Fibroblast of skin of back (primary cell): ENCODE results near the gene RAB6A. TPM values are rescaled to one million over a fixed set of nuclear protein-coding genes. Genes with fewer than 3 reads are reported as not detected.
"Not testable (repeated sequence)": the region's sequence is repeated elsewhere in the genome, so short reads cannot be mapped to it uniquely, and the experiment has no call there.

Experiments used
- DNase-seq: peaks from one replicate; pipeline ENCODE4 v3.0.0-alpha.2; 2013
- polyA plus RNA-seq, 2 experiments: library from polyadenylated mRNA; unstranded; fragments of 120-200 nt; gene quantifications; one replicate each; pipeline ENCODE4 v1.2.1, GENCODE V29; 2013; ENCODE audit not compliant: insufficient read length in 2 of 2

RAB6A gene
- polyA plus RNA-seq (2013, experiment 1 of 2; ENCODE audit: insufficient read length), result 134 TPM
- 140 TPM for polyA plus RNA-seq (2013, experiment 2 of 2; ENCODE audit: insufficient read length)

DNA sequence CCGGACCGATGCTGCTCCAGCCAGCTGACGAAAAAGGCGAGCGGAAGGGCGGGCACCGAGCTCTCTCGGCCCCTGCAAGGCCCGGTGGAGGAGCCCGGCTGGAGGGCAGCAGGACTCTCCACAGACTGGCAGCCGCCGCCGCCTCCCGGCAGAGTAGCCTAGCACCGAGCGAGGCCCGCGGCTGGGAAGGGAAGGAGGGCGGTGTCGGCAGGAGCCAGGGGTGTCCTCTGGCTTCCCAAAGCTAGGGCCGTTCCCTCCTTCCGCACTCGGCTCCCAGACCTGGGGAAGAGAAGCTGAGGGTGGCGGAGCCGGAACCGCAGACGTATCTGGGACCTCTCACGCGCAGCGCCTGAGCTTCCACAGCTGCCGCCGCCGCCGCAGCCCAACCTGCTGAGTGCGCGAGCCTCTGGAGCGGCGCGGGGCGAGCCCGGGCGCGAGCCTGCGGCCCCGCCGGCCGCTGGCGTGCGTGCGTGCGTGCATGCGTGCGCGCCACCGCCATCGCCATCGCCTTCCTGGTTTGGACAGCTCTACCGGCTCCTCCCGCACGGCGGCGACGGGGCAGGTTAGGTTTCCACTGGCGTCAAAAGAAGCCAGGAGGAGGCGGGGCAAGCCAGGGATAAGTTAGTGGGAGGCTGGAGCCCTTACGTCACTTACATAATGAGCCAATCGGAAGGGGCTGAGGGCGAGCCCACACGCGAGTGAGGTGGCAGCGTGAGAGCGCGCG is at the start of gene RAB6A:
RAB6A (minus strand) TSS at position 396 of the 724 bp plus-strand sequence. CDS start 439 bp downstream, outside the sequence.
- peak; percentile 100 for DNase-seq

GRCh38 chr11:73810637-73811036 is 49.8 kb upstream of the RAB6A start:
- no peak for DNase-seq

GRCh38 chr11:73808052-73808451 is 47.2 kb upstream of the RAB6A start:
- DNase-seq, result no peak

- no peak for DNase-seq
Measured at GRCh38 chr11:73804712-73805111, 43.8 kb upstream of the RAB6A start.

DNA sequence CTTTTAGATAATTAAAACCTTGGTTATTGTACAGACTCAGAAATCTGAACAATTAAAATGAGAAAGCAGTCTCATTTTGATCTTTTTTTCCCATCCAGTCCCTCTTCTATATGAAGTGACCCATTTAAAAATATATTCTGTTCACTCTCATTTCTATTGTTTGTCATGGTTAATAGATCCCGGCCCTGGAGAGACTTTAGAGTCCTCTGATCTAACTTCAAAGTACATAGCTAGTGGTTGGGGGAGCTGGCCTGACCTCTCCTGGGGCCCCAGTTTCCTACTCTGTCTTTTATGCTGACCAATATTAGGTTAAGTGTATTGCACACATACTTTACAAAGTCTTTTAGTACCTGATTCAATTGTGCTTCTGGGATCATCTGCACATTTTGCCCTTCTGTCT is 40.3 kb upstream of the RAB6A start:
- DNase-seq, result no peak

DNA sequence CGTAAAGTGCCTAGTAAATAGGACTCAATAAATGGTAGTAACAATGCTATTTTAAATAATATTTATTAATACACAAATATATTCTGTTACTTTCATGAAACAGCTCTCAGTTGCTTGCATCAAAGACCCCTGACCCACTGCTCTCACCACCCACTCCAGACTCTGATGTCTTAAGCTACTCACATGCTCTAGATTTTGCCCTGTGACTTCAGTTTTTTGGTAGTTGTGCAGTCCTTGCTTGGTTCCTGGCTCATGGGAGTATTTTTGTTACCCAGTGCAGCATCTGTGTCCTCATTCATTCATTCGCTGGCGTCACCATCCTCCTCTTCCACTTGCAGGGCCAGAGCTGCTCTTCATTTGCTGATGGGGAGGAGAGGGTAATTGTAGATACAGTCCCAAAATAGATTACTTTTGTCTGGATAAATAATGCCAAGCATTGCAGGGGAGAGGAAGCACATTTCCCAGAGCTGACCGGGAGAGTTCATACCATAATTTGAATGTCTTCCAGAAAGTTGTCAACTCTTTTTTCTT is 39.5 kb upstream of the RAB6A start:
- DNase-seq, result peak; percentile 21

- DNase-seq, result no peak
Measured at GRCh38 chr11:73797457-73797856, 36.6 kb upstream of the RAB6A start.

DNA sequence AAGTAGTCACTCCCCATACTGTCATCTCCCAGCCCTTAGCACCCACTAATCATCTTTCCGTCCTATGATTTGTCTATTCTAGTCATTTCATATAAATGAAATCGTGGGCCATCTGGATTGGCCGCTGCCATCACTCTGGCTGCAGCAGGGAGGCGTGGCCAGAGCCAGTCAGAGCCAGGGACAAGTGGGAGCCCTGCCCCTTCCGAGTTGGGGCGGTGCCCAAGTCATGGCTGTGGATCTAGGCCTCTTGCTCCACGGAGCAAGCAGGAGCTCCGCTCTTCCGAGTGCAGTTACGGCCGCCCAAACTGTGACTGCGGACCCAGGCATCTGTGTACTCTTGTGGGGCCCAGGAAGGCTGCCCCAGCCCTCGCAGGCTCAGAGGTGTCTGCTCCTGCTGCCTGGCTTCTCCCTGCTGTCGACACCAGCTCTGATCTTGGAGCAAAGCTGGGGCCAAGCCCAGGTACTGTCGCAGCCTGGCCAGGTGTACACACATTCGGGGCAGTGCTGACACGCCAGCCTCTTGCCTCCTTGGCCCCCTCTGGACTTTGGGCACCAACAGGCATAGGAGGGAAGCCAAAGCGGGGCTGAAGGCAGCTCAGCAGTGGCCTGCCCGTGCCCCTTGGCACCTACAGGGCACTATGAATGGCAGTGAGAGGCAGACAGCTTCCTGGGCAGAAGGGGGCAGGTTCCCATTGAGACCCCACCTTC is 35.2 kb upstream of the RAB6A start:
- DNase-seq, result no peak

DNA sequence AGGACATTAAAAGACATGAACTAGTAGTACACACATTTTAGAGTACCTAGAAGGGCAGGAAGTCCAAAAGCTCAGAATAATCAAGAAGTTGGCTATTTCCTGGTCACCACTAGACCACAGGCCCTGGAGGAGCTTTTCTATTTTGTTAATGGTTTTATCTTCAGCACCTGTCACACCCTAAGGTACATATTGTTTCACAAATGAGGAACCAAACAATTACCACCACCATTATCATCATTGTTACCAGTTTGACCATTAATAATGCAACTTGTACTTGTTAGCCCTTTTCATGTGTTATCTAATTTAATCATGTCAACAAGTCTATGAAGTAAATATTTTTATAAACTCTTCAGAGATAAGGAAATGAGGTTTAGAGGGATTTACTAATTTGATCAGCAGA is 31.7 kb upstream of the RAB6A start:
- DNase-seq, result no peak

DNA sequence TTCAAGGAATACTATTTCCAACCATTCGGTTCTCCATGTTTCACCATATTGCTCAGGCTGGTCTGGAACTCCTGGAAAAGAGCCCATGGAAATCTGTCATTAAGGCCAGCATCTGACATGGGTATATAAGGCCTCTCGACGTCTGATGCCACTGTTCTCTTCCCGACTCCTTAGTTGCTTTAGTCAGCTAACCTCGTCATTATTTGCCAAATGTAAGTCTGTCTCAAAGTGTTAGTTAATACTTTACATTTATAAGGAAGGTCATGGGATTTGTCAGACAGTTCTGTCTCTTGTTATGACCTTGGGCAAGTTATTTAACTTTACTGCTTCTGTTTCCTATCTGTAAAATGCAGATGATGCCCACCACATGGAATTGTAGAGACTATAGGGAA is 28.4 kb upstream of the RAB6A start:
- DNase-seq, result no peak

- peak; percentile 95 for DNase-seq
Measured at GRCh38 chr11:73787643-73788558, 27.0 kb upstream of the RAB6A start, which contains the start of gene MRPL48. Gene MRPL48, plus strand, starts transcription at chr11:73787874. Its CDS starts 98 bp downstream, at chr11:73787972.

- DNase-seq, result no peak
Measured at GRCh38 chr11:73787051-73787642, 26.3 kb upstream of the RAB6A start.

DNA sequence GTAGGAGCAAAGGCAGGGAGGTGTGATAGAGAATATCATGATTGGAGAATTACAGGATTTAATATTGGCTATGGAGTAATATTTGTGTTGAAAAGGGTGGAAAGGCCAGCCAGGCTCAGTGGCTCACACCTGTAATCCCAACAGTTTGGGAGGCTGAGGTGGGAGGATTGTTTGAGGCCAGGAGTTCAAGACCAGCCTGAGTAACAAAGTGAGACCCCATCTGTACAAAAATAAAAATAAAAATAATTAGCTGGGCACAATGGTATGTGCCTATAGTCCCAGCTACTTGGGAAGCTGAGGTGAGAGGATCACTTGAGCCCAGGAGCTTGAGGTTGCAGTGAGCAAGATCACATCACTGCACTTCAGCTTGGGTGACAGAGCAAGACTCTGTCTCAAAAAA is 24.6 kb upstream of the RAB6A start:
- not testable (repeated sequence) for DNase-seq

- DNase-seq, result no peak
Measured at GRCh38 chr11:73784734-73785133, 23.9 kb upstream of the RAB6A start.

GRCh38 chr11:73784080-73784634 is 23.3 kb upstream of the RAB6A start:
- peak; percentile 21 for DNase-seq

- no peak for DNase-seq
Measured at GRCh38 chr11:73783483-73784020, 22.7 kb upstream of the RAB6A start.

GRCh38 chr11:73781303-73781702 is 20.4 kb upstream of the RAB6A start:
- DNase-seq, result no peak

GRCh38 chr11:73779084-73779902 is 18.4 kb upstream of the RAB6A start:
- DNase-seq, result peak; percentile 99

GRCh38 chr11:73770811-73771210 is 9.9 kb upstream of the RAB6A start:
- DNase-seq, result not testable (repeated sequence)

DNA sequence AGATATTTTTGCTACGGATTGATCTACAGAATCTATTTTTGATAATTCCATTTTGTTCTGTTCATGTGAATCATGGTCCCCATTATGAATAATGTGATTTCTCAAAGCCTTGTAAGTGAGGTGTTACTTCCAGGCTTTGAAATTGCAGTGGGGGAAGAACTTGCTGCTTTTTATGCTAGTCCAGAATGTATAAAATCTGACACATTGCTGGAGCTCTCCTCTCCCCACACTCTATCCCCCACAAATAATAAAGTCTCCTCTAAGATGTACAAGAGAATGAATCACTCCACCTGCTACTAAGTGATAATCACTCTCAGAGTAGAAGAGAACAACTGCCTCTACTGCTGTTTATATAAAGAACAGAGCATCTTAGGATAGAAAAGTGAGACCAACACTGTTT is 5.9 kb upstream of the RAB6A start:
- DNase-seq, result no peak

- no peak for DNase-seq
Measured at GRCh38 chr11:73762732-73763131, 1.9 kb upstream of the RAB6A start.
